BJ (cell line): ENCODE results near the gene LDLRAD1. TPM values are rescaled to one million over a fixed set of nuclear protein-coding genes. Genes with fewer than 3 reads are reported as not detected.

Experiments used
- CTCF ChIA-PET: fragments of 350-600 bp; formaldehyde crosslinking; extraction: SDS; loops from one replicate; lab custom pipeline; 2021; ENCODE audit warnings: antibody characterized with exemption, inconsistent platforms; lab: Yijun Ruan, JAX
- POLR2A ChIA-PET: fragments of 300-600 bp; sonication (Branson Sonifier 250); formaldehyde crosslinking; extraction: SDS; loops from one replicate; lab custom pipeline; 2021; ENCODE audit warnings: antibody characterized with exemption; lab: Charles Lee
- DNase-seq: peaks from one replicate; pipeline ENCODE4 v3.0.0-alpha.2; 2011; ENCODE audit warnings: low read depth
- H3K27me3 ChIP-seq: 2 replicates; pipeline ENCODE4 v1.6.0; 2011; ENCODE audit warnings: low read length; ENCODE audit not compliant: control insufficient read depth, insufficient read depth
- H3K36me3 ChIP-seq: 2 replicates; pipeline ENCODE4 v1.5.1; 2011; ENCODE audit warnings: low read length; ENCODE audit not compliant: control insufficient read depth, insufficient read depth
- H3K4me3 ChIP-seq: 2 replicates; pipeline ENCODE4 v1.5.1; 2011; ENCODE audit warnings: low read depth, mild to moderate bottlenecking, control low read depth, low read length
- polyA plus RNA-seq: library from polyadenylated mRNA; depleted of rRNA; stranded (reverse); fragments of >200 nt; gene quantifications from 2 replicates; pipeline ENCODE4 v1.2.3, GENCODE V29; 2011
- TF ChIP-seq, protein P1 (sequence below): IDR thresholded peaks from 2 replicates; pipeline ENCODE4 v1.5.1; 2011; ENCODE audit warnings: low read depth, mild to moderate bottlenecking, control low read depth, inconsistent platforms, low read length, moderate library complexity; ENCODE audit not compliant: insufficient read depth

Gene LDLRAD1
- polyA plus RNA-seq, 1 experiment: not detected

DNA sequence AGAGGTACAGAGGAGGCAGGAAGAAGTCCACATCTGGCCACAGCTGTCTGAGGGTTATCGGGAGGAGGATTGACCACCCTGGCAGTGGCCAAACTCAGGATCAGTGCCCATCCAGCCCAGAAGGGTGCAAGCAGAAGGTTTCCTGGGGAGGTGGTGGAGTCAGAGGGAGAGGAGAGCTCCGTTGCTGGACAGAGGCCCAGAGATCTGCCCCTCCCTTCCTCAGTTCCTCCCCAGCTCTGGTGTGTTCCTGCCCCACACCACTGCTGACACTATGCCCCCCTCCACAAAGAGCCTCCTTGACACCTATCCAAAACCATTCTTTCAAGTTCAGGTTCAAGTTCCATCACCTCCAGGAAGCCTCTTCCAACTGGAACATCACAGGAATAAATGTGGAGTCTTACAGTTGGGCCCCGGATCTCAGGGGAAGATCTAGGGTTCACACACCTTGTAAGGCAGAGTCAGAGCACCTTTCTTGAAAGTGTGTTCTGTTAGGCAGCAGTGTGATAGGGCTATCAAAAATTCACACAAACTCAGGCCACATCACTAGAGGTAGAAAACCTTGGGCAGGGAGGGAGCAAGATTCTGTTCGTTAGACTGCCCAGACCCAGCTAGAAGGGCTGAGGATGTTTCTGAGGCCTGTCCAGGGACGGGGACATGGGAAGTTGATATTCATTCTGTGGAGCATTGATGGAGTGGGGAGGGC lies 7.4 kb downstream of the LDLRAD1 start:
- TF ChIP-seq, protein P1, sequence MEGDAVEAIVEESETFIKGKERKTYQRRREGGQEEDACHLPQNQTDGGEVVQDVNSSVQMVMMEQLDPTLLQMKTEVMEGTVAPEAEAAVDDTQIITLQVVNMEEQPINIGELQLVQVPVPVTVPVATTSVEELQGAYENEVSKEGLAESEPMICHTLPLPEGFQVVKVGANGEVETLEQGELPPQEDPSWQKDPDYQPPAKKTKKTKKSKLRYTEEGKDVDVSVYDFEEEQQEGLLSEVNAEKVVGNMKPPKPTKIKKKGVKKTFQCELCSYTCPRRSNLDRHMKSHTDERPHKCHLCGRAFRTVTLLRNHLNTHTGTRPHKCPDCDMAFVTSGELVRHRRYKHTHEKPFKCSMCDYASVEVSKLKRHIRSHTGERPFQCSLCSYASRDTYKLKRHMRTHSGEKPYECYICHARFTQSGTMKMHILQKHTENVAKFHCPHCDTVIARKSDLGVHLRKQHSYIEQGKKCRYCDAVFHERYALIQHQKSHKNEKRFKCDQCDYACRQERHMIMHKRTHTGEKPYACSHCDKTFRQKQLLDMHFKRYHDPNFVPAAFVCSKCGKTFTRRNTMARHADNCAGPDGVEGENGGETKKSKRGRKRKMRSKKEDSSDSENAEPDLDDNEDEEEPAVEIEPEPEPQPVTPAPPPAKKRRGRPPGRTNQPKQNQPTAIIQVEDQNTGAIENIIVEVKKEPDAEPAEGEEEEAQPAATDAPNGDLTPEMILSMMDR: no peak
- Histone ChIP-seq H3K36me3 (no peaks in the 10 kb centered on the region), H3K4me3 (no peak overlapping the region), H3K27me3 (peaks cover 30% of the 10 kb centered on the region)
- POLR2A ChIA-PET: no interaction called here
- CTCF ChIA-PET: interaction anchor here (1.5 kb wide), 1 partner anchor 22 kb away, joined by 4 read pairs; no protein-coding TSS in a partner anchor
- DNase-seq: no peak

DNA sequence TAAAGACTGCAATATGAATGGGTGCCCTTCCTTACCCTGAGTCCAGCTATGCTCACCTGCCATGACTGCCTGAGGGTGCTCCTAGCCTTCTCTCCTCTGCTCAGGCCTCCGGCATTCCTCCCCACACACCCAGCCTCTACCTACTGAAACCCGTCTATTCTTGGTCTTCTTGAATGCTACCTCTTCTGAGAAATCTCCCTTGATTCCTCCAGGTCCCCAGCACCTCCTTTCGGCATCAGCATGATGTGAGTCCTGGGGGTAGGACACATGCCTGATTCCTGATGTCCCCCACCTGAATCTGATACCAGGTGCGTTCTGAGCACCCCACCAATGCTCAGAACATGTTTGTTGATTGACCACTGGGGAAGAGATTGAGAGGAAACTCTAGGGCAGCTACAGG lies 8.6 kb downstream of the LDLRAD1 start:
- TF ChIP-seq, protein P1: no peak
- Histone ChIP-seq H3K4me3 (no peak overlapping the region), H3K27me3 (peaks cover 31% of the 10 kb centered on the region), H3K36me3 (no peaks in the 10 kb centered on the region)
- ChIA-PET CTCF (interaction anchor here (0.6 to 0.9 kb wide), 2 partner anchors 13 to 19 kb away, joined by 3 read pairs; no protein-coding TSS in a partner anchor), POLR2A (no interaction called here)
- DNase-seq: no peak

DNA sequence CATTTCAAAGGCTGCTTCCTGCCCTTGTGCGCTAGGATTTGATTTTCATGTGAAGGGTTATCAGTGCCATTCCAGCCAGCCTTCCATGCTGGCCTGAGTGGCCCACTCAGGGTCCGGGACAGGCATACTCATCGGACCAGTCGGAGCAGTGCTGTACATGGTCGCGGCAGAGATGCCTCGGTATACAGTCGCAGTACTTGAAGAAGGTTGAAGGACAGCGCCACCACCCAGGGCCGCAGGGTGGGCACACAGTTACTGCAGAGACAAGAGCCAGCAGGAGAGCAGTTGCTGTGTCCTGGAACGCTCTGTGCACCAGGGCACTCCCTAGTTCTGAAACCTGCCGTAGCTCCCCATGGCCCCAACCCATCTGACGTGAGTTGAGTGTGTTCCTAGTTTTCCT lies 9.1 kb downstream of the LDLRAD1 start:
- no peak for DNase-seq
- Histone ChIP-seq H3K27me3 (peaks cover 31% of the 10 kb centered on the region), H3K4me3 (no peak overlapping the region), H3K36me3 (no peaks in the 10 kb centered on the region)
- CTCF ChIA-PET: interaction anchor here (0.6 to 0.9 kb wide), 2 partner anchors 12 to 19 kb away, joined by 3 read pairs; no protein-coding TSS in a partner anchor
- POLR2A ChIA-PET: no interaction called here
- TF ChIP-seq, protein P1: no peak

DNA sequence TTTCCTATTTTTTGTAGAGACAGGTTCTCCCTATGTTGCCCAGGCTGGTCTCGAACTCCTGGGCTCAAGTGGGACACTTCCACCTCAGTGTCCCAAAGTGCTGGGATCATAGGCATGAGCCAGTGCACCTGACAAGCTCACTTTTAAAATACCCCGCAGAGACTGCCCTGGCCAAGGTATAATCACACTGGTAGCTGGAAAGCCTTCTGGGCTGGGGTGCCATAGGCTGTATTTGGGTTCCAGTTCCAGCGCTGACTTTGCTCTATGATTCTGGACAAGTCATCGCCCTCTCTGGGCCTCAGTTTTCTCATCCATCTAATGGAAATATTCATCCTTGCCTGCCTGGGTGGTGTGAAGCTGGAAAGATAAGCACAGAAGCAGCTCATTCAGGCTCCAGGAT lies 10.4 kb downstream of the LDLRAD1 start:
- TF ChIP-seq, protein P1: no peak
- ChIA-PET POLR2A (no interaction called here), CTCF (interaction anchor here (0.6 to 1.0 kb wide), 2 partner anchors 11 to 34 kb away, joined by 3 to 4 read pairs; partner anchors contain the start of gene LDLRAD1)
- Histone ChIP-seq H3K36me3 (no peaks in the 10 kb centered on the region), H3K27me3 (peaks cover 28% of the 10 kb centered on the region), H3K4me3 (no peak overlapping the region)
- no peak for DNase-seq

DNA sequence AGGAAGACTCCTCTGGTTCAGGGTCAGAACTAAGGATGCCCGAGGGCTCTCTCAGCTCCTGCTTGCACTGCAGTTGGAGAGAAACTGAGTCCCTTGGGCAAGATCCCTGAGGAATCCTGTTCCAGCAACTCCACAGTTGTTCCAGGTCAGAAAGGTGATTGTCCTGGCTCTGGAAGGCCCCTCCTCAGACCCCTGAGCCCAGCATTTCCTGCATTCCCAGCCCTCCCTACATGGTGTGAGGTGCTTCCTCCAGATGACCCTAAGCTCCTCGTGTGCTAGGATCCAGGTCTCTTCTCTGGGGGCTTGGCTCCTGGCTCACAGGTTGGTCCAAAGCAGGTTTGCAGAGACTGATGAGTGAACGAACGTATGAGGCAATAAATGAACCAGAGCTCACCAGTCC lies 11.5 kb downstream of the LDLRAD1 start:
- peaks cover 25% of the 10 kb centered on the region for H3K27me3 ChIP-seq
- no peak overlapping the region for H3K4me3 ChIP-seq
- TF ChIP-seq, protein P1: no peak
- CTCF ChIA-PET: interaction anchor here (0.6 to 0.8 kb wide), 2 partner anchors 10 to 616 kb away, joined by 3 read pairs; no protein-coding TSS in a partner anchor
- no peaks in the 10 kb centered on the region for H3K36me3 ChIP-seq
- DNase-seq: no peak
- POLR2A ChIA-PET: no interaction called here
